ENCODE measurements around the gene ZNF253.
"Not testable (repeated sequence)": the region's sequence is repeated elsewhere in the genome, so short reads cannot be mapped to it uniquely, and the experiment has no call there.

ZNF253 gene

DNA sequence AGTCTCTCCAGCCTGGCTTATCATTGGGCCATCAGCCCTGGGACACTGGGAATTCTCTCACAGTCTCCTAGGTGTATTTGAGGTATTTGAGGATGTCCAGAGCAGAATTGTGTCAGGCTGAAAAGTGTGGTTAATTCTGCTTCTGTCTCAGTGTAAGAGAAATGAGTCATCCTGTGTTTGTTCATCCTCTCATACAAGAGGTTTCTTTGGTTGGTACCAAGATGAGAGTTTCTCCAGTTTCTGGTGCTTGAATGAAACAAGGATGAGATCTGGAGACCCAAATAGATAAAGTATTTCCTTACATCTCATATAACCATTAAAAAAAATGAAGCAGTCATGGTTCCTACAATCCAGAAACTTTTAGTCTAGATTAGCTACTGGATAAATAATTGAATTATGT, 7.7 kb downstream of the ZNF253 start:
- H3K4me3 ChIP-seq, result no peak overlapping the region
- H3K9me3 ChIP-seq (ENCODE audit: low read depth, low read length), result no peaks in the 10 kb centered on the region
- H3K9ac ChIP-seq (ENCODE audit: insufficient read length), result no peak overlapping the region
- H3K27ac ChIP-seq, result no peak overlapping the region
- no peaks in the 10 kb centered on the region for H3K36me3 ChIP-seq (ENCODE audit: insufficient read depth, low read length)
- no peak for TF ChIP-seq EZH2 (IDR thresholded peaks at IDR 0.05)
- TF ChIP-seq FOXP2 (optimal IDR thresholded peaks at IDR 0.05; ENCODE audit: control extremely low read depth, extremely low read length, insufficient read depth), result no peak
- no peak for TF ChIP-seq POLR2AphosphoS5 (IDR thresholded peaks at IDR 0.05; ENCODE audit: borderline replicate concordance, low read depth, low read length)
- DNase-seq (ENCODE audit: low read depth, low spot score), result no peak

DNA sequence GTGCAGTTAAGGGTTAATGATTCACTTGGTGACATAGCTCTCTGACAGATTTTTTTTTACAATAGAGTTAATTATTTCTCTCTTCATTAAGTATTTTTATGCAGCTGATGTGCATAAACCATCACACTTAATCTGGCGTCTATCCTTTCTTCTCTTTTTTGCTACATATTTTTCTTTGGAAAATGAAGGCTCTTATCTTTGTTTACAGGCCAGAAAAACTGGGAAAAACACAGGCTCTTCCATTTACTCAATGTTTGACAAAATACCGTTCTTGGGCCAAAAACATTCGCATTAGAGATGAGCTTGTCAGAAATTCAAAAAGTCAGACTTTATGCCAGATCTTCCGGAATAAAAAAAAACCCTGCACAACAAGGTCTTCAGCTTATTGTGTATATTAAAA, 12.0 kb downstream of the ZNF253 start:
- Histone ChIP-seq H3K4me3 (no peak overlapping the region), H3K27ac (no peak overlapping the region), H3K9me3 (ENCODE audit: low read depth, low read length) (no peaks in the 10 kb centered on the region), H3K9ac (ENCODE audit: insufficient read length) (no peak overlapping the region), H3K36me3 (ENCODE audit: insufficient read depth, low read length) (no peaks in the 10 kb centered on the region)
- no peak for DNase-seq (ENCODE audit: low read depth, low spot score)
- TF ChIP-seq FOXP2 (optimal IDR thresholded peaks at IDR 0.05; ENCODE audit: control extremely low read depth, extremely low read length, insufficient read depth) (no peak), POLR2AphosphoS5 (IDR thresholded peaks at IDR 0.05; ENCODE audit: borderline replicate concordance, low read depth, low read length) (no peak), EZH2 (IDR thresholded peaks at IDR 0.05) (no peak)

DNA sequence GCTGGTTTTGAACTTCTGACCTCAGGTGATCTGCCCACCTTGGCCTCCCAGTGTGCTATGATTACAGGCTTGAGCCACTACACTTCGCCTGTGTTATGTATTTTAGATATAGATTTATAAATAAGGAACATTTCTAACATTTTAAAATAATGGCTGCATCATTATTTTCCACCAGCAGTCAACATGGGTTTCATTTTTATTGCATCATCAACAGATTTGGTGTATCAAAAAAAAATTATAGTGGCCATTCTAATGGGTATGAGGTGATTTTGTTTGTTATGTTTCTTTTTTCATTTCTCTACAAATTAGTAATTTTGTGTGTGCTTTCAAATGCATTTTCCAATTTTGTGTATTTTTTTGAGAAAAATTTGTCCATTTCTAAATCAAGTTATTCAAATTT, 18.9 kb downstream of the ZNF253 start:
- H3K9me3 ChIP-seq (ENCODE audit: low read depth, low read length), result no peaks in the 10 kb centered on the region
- H3K9ac ChIP-seq (ENCODE audit: insufficient read length), result no peak overlapping the region
- no peak for DNase-seq (ENCODE audit: low read depth, low spot score)
- H3K36me3 ChIP-seq (ENCODE audit: insufficient read depth, low read length), result no peaks in the 10 kb centered on the region
- no peak for TF ChIP-seq FOXP2 (optimal IDR thresholded peaks at IDR 0.05; ENCODE audit: control extremely low read depth, extremely low read length, insufficient read depth)
- TF ChIP-seq EZH2 (IDR thresholded peaks at IDR 0.05), result no peak
- no peak for TF ChIP-seq POLR2AphosphoS5 (IDR thresholded peaks at IDR 0.05; ENCODE audit: borderline replicate concordance, low read depth, low read length)
- H3K4me3 ChIP-seq, result no peak overlapping the region
- H3K27ac ChIP-seq, result no peak overlapping the region

DNA sequence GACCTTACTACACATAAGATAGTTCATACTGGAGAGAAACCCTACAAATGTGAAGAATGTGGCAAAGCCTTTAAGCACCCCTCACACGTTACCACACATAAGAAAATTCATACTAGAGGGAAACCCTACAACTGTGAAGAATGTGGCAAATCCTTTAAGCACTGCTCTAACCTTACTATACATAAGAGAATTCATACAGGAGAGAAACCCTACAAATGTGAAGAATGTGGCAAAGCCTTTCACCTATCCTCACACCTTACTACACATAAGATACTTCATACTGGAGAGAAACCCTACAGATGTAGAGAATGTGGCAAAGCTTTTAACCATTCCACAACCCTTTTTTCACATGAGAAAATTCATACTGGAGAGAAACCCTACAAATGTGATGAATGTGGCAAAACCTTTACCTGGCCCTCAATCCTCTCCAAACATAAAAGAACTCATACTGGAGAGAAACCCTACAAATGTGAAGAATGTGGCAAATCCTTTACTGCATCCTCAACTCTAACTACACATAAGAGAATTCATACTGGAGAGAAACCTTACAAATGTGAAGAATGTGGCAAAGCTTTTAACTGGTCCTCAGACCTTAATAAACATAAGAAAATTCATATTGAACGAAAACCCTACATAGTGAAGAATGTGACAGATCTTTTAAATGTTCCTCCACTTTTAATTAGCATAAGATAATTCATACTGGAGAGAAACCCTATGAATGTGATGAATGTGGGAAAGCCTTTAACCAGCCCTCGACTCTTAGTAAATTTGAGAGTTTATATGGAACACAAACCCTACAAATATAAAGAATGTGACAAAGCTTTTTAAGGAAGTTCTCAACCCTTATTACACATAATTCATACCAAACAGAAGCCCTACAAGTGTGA, 26.6 kb downstream of the ZNF253 start:
- H3K36me3 ChIP-seq (ENCODE audit: insufficient read depth, low read length); DNase-seq (ENCODE audit: low read depth, low spot score); H3K27ac ChIP-seq; H3K9me3 ChIP-seq (ENCODE audit: low read depth, low read length); H3K4me3 ChIP-seq; H3K9ac ChIP-seq (ENCODE audit: insufficient read length): not testable (repeated sequence)

DNA sequence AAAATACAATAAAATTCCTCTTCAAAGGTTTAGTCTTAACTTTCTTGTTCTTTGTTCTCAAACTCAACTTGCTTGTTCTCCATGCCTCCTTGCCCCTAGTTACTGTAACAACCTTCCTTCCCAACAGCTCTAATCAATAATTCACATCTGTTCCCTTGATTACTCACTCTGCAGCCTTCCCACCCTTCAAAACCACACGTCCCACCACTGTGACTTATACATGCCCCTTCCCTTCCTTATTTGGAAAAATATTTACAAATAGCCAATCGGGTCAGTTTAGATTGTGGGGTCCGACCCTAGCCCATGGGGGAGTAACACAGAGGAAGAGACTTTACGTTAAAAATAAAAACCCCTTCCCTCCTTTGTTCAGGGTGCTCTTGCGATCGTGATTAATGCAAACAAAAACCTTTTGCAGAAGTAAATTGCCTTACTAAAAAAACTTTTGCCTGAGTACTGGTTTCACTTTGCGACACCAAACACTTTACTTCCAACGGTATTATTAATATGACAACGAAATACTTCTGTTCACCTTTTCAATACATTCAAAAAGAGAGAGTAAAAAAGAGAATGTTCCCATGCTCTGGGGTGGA, 34.6 kb downstream of the ZNF253 start:
- TF ChIP-seq FOXP2 (optimal IDR thresholded peaks at IDR 0.05; ENCODE audit: control extremely low read depth, extremely low read length, insufficient read depth) (no peak), EZH2 (IDR thresholded peaks at IDR 0.05) (no peak), POLR2AphosphoS5 (IDR thresholded peaks at IDR 0.05; ENCODE audit: borderline replicate concordance, low read depth, low read length) (no peak)
- Histone ChIP-seq H3K36me3 (ENCODE audit: insufficient read depth, low read length) (no peaks in the 10 kb centered on the region), H3K27ac (no peak overlapping the region), H3K9me3 (ENCODE audit: low read depth, low read length) (no peaks in the 10 kb centered on the region), H3K9ac (ENCODE audit: insufficient read length) (no peak overlapping the region), H3K4me3 (peak overlapping the region; percentile 62)
- DNase-seq (ENCODE audit: low read depth, low spot score), result no peak

DNA sequence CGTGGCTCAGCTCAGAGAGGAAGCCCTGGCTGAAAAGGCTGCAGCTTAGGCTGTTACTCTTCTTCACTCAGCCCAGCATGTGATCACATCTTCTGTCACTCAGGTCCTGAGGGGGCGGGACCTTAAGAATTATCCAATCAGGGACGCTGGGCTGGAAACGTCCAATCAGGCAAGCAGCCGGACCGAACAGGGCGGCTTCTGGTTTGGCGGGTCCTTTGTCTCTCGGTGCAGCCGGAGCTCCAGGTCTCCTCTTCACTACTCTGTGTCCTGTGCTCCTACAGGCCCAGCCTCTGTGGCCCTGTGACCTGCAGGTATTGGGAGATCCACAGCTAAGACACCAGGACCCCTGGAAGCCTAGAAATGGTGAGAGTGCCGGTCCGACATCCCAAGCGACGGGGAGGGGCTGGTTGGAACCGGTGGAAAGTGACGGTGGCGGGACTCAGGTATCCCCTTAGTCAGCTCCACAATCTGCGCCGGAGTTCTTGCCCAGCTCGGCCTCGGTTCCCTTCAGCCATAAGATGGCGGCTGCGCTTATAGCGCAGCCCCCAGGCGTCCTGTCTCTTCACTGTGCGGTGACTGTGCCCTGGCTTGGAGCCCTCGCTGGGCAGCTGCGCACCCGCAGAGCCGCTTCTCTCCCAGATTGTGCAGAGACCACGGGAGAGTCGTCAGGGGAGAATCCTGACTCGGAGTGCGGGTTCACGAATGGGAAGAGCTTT, 35.2 kb downstream of the ZNF253 start, which contains the start of gene ZNF93:
Gene ZNF93, plus strand, starts transcription at position 218 of the 716 bp plus-strand sequence. Its CDS starts 143 bp downstream, at position 361.
- no peaks in the 10 kb centered on the region for H3K36me3 ChIP-seq (ENCODE audit: insufficient read depth, low read length)
- DNase-seq (ENCODE audit: low read depth, low spot score), result no peak
- no peak for TF ChIP-seq EZH2 (IDR thresholded peaks at IDR 0.05)
- no peak for TF ChIP-seq POLR2AphosphoS5 (IDR thresholded peaks at IDR 0.05; ENCODE audit: borderline replicate concordance, low read depth, low read length)
- no peak for TF ChIP-seq FOXP2 (optimal IDR thresholded peaks at IDR 0.05; ENCODE audit: control extremely low read depth, extremely low read length, insufficient read depth)
- no peak within 1 kb of the TSS for H3K27ac ChIP-seq
- no peaks in the 10 kb centered on the region for H3K9me3 ChIP-seq (ENCODE audit: low read depth, low read length)
- H3K9ac ChIP-seq (ENCODE audit: insufficient read length), result peak within 1 kb of the TSS; percentile 26
- H3K4me3 ChIP-seq, result peak within 1 kb of the TSS; percentile 62

DNA sequence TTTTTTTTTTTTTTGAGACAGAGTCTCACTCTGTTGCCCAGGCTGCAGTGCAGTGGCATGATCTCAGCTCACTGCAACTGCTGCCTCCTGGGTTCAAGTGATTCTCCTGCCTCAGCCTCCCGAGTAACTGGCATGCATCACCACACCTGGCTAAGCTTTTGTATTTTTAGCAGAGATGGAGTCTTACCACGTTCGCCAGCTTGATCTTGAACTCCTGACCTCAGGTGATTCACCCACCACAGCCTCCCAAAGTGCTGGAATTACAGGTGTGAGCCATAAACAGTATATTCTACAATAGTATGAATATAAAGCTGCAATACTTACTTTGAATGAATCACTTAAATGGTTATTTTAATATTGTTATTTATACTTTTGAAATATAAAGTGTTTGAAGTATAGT, 41.9 kb downstream of the ZNF253 start:
- not testable (repeated sequence) for H3K9me3 ChIP-seq (ENCODE audit: low read depth, low read length); H3K9ac ChIP-seq (ENCODE audit: insufficient read length); H3K4me3 ChIP-seq; H3K36me3 ChIP-seq (ENCODE audit: insufficient read depth, low read length); H3K27ac ChIP-seq; DNase-seq (ENCODE audit: low read depth, low spot score)

DNA sequence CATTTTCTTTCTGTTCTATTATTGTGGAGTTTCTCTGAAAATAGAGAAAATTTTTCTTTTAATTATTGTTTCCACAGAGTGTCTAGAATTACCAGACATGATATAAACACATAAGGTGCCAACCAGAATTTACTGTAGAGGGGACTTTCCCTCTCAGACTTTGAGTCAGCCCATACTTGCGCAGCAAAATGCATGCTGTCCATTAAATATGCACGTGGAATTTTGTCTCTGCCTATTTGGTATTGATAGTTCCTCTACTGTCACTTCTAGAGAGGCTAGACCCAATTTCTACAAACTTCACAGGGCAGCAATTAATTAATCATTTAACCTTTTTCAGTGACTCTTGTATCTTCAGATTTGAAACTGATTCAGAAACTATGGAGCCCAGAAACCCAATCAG, 44.0 kb downstream of the ZNF253 start:
- Histone ChIP-seq H3K27ac (no peak overlapping the region), H3K9me3 (ENCODE audit: low read depth, low read length) (no peaks in the 10 kb centered on the region), H3K4me3 (no peak overlapping the region), H3K36me3 (ENCODE audit: insufficient read depth, low read length) (no peaks in the 10 kb centered on the region), H3K9ac (ENCODE audit: insufficient read length) (no peak overlapping the region)
- no peak for DNase-seq (ENCODE audit: low read depth, low spot score)
- TF ChIP-seq EZH2 (IDR thresholded peaks at IDR 0.05) (no peak), FOXP2 (optimal IDR thresholded peaks at IDR 0.05; ENCODE audit: control extremely low read depth, extremely low read length, insufficient read depth) (no peak), POLR2AphosphoS5 (IDR thresholded peaks at IDR 0.05; ENCODE audit: borderline replicate concordance, low read depth, low read length) (no peak)
